PC-9 (cell line): ENCODE measurements around the gene GRIN2B. TPM values are rescaled to one million over a fixed set of nuclear protein-coding genes. Genes with fewer than 3 reads are reported as not detected.

Experiments
- BruUV-seq: library from RNA; stranded (reverse); fragments of 400-500 nt; replicated peaks from 2 replicates; lab custom pipeline; 2021; lab: Mats Ljungman, UMichigan
- CTCF ChIA-PET: fragments of 300-600 bp; sonication (Branson Sonifier 250); formaldehyde crosslinking; loops from one replicate; lab custom pipeline; 2022; ENCODE audit warnings: antibody characterized with exemption; lab: Charles Lee
- POLR2A ChIA-PET: fragments of 300-600 bp; sonication (Branson Sonifier 250); formaldehyde crosslinking; loops from one replicate; lab custom pipeline; 2022; ENCODE audit warnings: antibody characterized with exemption; ENCODE audit not compliant: unreplicated experiment; lab: Charles Lee
- DNase-seq, 2 experiments: peaks; one replicate each; pipeline versions ENCODE4 v3.0.0 to v3.0.0-alpha.2; 2015 to 2022; ENCODE audit warnings: mixed read lengths in 1 of 2
- H2AFZ ChIP-seq: fragments of 200-600 bp; sonication (generic); 2 replicates; pipeline ENCODE4 v1.8.1; 2017; ENCODE audit warnings: antibody characterized with exemption
- H3F3A ChIP-seq: fragments of 200-600 bp; sonication (generic); 2 replicates; pipeline ENCODE4 v1.8.1; 2017; ENCODE audit warnings: antibody characterized with exemption, mild to moderate bottlenecking, low read depth; ENCODE audit not compliant: insufficient read depth
- H3K27ac ChIP-seq: fragments of 200-600 bp; sonication (generic); 2 replicates; pipeline ENCODE4 v1.6.1; 2016; ENCODE audit warnings: mixed run types
- H3K27me3 ChIP-seq: fragments of 200-600 bp; sonication (generic); 2 replicates; pipeline ENCODE4 v1.6.1; 2016; ENCODE audit warnings: low read depth, mixed run types; ENCODE audit not compliant: insufficient read depth
- H3K36me3 ChIP-seq: fragments of 200-600 bp; sonication (generic); 2 replicates; pipeline ENCODE4 v1.6.1; 2016; ENCODE audit warnings: low read depth, mixed run types
- H3K4me1 ChIP-seq: fragments of 200-600 bp; sonication (generic); replicated peaks from 2 replicates; pipeline ENCODE4 v1.6.1; 2016; ENCODE audit warnings: mixed run types; ENCODE audit not compliant: insufficient read depth
- H3K4me2 ChIP-seq: fragments of 200-600 bp; sonication (generic); 2 replicates; pipeline ENCODE4 v1.6.1; 2017; ENCODE audit warnings: mixed run types
- H3K4me3 ChIP-seq: fragments of 200-600 bp; sonication (generic); 2 replicates; pipeline ENCODE4 v1.6.1; 2016; ENCODE audit warnings: mixed run types
- H3K79me2 ChIP-seq: fragments of 200-600 bp; sonication (generic); 2 replicates; pipeline ENCODE4 v1.6.1; 2017; ENCODE audit warnings: low read depth, mixed run types
- H3K9me2 ChIP-seq: fragments of 200-600 bp; sonication (generic); 2 replicates; pipeline ENCODE4 v1.8.1; 2017; ENCODE audit warnings: mild to moderate bottlenecking; ENCODE audit not compliant: insufficient read depth
- H3K9me3 ChIP-seq: fragments of 200-600 bp; sonication (generic); 2 replicates; pipeline ENCODE4 v1.8.1; 2016; ENCODE audit warnings: low read depth; ENCODE audit not compliant: insufficient read depth
- H4K20me1 ChIP-seq: fragments of 200-600 bp; sonication (generic); 2 replicates; pipeline ENCODE4 v1.8.1; 2017; ENCODE audit not compliant: insufficient read depth
- EZH2 ChIP-seq: fragments of 200-600 bp; sonication (generic); IDR thresholded peaks from 2 replicates; pipeline ENCODE4 v1.8.0; 2017; ENCODE audit warnings: antibody characterized with exemption, low read depth
- intact Hi-C: fragments of 100-400 bp; cut with micrococcal nuclease; formaldehyde crosslinking; loops from one replicate; pipeline ENCODE4 v1.10.0; 2022; ENCODE audit not compliant: unreplicated experiment
- total RNA-seq: library from RNA; stranded (reverse); gene quantifications from 2 replicates; pipeline ENCODE4 v1.2.3, GENCODE V29; 2021
- TF ChIP-seq, protein P1 (sequence below): fragments of 200-600 bp; sonication (generic); conservative IDR thresholded peaks from 2 replicates; pipeline ENCODE4 v1.6.1; 2017; ENCODE audit warnings: mixed run types, antibody characterized with exemption, mild to moderate bottlenecking, moderate library complexity

Gene GRIN2B
- total RNA-seq, 1 experiment from 2014 or later: not detected

DNA sequence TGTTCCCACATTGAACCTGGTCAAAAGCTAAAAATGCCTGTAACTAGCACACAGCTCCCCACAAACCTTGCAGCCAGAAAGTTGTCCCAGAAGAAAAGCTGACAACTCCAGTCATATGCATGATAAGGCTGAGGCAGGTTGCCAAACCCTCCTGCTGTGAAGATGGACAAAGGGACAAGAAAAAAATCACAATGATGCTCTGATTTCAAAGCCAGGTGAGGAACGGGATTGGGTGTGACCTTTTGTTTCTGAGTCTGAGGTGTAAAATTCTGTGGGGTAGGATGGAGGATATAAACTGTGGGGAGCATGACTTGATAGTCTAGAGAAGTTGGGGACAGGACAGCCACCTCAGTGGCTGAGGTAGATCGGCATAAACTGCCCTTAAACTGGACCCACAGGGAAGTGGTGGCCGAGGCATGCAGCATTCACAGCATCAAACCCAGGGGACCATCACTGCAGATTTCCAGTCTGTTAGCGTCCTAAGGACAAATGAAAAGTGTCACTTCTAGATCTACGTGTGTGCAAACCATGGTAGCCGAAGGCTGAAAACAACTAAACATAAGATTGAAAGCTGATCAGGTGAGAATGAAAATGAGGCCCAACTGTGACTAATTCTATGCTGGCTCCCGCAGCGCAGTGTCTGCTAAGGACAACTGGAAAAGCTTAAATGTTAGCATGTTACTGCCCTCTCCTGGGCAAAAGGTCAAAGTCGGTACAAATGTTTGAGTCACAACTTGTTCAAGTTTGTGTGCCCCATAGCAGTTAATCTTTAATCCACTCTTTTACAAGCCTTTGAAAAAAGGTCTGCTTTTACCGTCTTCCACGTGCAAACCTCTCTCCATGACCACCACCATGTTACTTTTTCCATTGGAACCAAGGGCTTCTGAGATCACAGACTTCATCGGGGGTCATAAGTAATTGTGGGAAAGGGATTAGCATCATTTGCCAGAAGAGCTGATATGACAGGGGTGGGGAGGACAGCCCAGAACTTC is 39.8 kb downstream of the GRIN2B start:
- Histone ChIP-seq H3K27me3 (no peaks in the 10 kb centered on the region), H2AFZ (no peak overlapping the region), H3K9me2 (no peaks in the 10 kb centered on the region), H3K27ac (no peak overlapping the region), H3K4me2 (peak overlapping the region; percentile 27; the same call in 1 of the 2 replicates), H3F3A (no peaks in the 10 kb centered on the region), H3K4me1 (no peaks in the 10 kb centered on the region; the same call in 1 of the 2 replicates), H3K9me3 (peaks cover 4% of the 10 kb centered on the region; the same call in 1 of the 2 replicates), H3K4me3 (no peak overlapping the region), H3K36me3 (no peaks in the 10 kb centered on the region), H3K79me2 (no peaks in the 10 kb centered on the region), H4K20me1 (no peaks in the 10 kb centered on the region)
- TF ChIP-seq, protein P1, sequence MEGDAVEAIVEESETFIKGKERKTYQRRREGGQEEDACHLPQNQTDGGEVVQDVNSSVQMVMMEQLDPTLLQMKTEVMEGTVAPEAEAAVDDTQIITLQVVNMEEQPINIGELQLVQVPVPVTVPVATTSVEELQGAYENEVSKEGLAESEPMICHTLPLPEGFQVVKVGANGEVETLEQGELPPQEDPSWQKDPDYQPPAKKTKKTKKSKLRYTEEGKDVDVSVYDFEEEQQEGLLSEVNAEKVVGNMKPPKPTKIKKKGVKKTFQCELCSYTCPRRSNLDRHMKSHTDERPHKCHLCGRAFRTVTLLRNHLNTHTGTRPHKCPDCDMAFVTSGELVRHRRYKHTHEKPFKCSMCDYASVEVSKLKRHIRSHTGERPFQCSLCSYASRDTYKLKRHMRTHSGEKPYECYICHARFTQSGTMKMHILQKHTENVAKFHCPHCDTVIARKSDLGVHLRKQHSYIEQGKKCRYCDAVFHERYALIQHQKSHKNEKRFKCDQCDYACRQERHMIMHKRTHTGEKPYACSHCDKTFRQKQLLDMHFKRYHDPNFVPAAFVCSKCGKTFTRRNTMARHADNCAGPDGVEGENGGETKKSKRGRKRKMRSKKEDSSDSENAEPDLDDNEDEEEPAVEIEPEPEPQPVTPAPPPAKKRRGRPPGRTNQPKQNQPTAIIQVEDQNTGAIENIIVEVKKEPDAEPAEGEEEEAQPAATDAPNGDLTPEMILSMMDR: peak; percentile 61
- TF ChIP-seq EZH2: no peak
- no TSS peak for BruUV-seq
- intact Hi-C loops: loop anchor here (1.0 to 10.0 kb wide), 4 partner anchors 579 to 947 kb away; no protein-coding TSS in a partner anchor
- CTCF ChIA-PET: interaction anchor here (0.6 to 0.7 kb wide), 2 partner anchors 684 to 1315 kb away, joined by 3 to 7 read pairs; no protein-coding TSS in a partner anchor
- POLR2A ChIA-PET: no interaction called here
- peak; percentile 53 to 68 for DNase-seq

DNA sequence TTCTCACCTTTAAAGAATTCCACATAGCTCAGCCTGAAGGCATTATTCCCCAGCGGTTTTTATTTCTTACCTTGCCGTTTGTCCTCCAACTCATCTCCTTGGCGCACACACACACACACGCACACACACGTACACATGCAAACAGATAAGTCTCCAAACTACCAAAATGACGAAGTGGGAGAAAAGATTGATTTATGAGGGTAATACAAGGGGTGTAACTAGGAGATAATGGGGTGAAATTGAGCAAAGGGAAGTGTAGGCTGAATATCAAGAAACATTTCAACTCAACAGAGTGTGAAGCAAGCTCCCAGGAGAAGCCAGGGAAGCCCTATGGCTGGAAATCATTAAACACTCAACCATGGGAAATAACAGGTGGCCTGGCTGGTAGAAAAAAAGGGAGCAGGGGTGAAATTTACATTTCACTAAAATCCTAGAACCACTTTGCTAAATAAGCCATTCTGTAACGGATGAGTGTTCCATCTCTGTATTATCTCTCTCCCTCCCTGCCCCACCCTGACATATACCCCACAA is 41.0 kb downstream of the GRIN2B start:
- Histone ChIP-seq H3K9me2 (no peaks in the 10 kb centered on the region), H3K9me3 (peaks cover 4% of the 10 kb centered on the region; the same call in 1 of the 2 replicates), H3K27ac (no peak overlapping the region), H3K4me1 (no peaks in the 10 kb centered on the region; the same call in 1 of the 2 replicates), H2AFZ (no peak overlapping the region), H3F3A (no peaks in the 10 kb centered on the region), H3K79me2 (no peaks in the 10 kb centered on the region), H3K27me3 (no peaks in the 10 kb centered on the region), H3K4me2 (no peak overlapping the region), H3K4me3 (no peak overlapping the region), H4K20me1 (no peaks in the 10 kb centered on the region), H3K36me3 (no peaks in the 10 kb centered on the region)
- no peak for TF ChIP-seq EZH2
- intact Hi-C loops: loop anchor here (5.0 to 10.0 kb wide), 2 partner anchors 683 to 946 kb away; no protein-coding TSS in a partner anchor
- BruUV-seq: no TSS peak
- POLR2A ChIA-PET: no interaction called here
- no peak for DNase-seq
- CTCF ChIA-PET: no interaction called here

DNA sequence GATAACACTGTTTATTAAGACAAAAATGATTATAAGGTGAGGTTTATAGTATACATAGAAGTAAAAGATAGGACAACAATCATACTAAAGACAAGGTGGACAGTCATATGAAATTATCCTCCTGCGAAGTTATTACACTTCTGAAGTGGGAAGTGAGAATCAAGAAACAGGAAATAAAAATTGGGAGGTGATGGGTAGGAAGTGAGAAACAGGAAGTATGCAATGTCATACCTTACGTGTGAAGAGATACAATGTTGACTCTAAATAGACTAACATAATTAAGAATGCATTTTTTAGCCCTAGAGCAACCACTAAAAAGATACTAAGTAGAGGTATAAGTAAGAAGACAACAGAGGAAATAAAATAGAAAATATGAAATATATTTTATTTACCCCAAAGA is 43.7 kb downstream of the GRIN2B start:
- Histone ChIP-seq H3K79me2 (no peaks in the 10 kb centered on the region), H3K27me3 (no peaks in the 10 kb centered on the region; the same call in 1 of the 2 replicates), H3K27ac (no peak overlapping the region), H3K4me1 (no peaks in the 10 kb centered on the region; the same call in 1 of the 2 replicates), H3K36me3 (no peaks in the 10 kb centered on the region), H3K9me2 (no peaks in the 10 kb centered on the region), H3K4me2 (no peak overlapping the region), H2AFZ (no peak overlapping the region), H3K4me3 (no peak overlapping the region), H3F3A (no peaks in the 10 kb centered on the region), H3K9me3 (peaks cover 4% of the 10 kb centered on the region; the same call in 1 of the 2 replicates), H4K20me1 (no peaks in the 10 kb centered on the region)
- ChIA-PET CTCF (no interaction called here), POLR2A (no interaction called here)
- no peak for DNase-seq
- TF ChIP-seq, protein P1: no peak
- TF ChIP-seq EZH2: no peak
- no TSS peak for BruUV-seq
- intact Hi-C loops: no loop called here
